Keratinocyte (primary cell): ENCODE measurements around the gene RAC2. TPM values are rescaled to one million over a fixed set of nuclear protein-coding genes. Genes with fewer than 3 reads are reported as not detected.

Experiments used
- DNase-seq: peaks from one replicate; pipeline ENCODE4 v3.0.0-alpha.2; 2011; ENCODE audit warnings: low read depth, missing footprints, low spot score
- FAIRE-seq: peaks from 2 replicates; lab custom pipeline; 2011; peaks lifted over from hg19 to GRCh38; lab: Jason Lieb, UNC
- H2AFZ ChIP-seq: 2 replicates; pipeline ENCODE4 v1.6.0; 2012; ENCODE audit warnings: low read length, control low read depth, inconsistent platforms; ENCODE audit not compliant: control insufficient read depth
- H3K27ac ChIP-seq: 2 replicates; pipeline ENCODE4 v1.5.1; 2011; ENCODE audit warnings: low read length; ENCODE audit not compliant: control insufficient read depth, insufficient read depth
- H3K27me3 ChIP-seq: 3 replicates; pipeline ENCODE4 v1.6.0; 2011; ENCODE audit warnings: low read length; ENCODE audit not compliant: control insufficient read depth, insufficient read depth; ENCODE audit errors: extremely low read depth
- H3K36me3 ChIP-seq, 2 experiments: 2 replicates in 1 of 2; 3 replicates in 1 of 2; pipeline ENCODE4 v1.5.1; 2011; ENCODE audit warnings: low read length in 2 of 2, mild to moderate bottlenecking in 1 of 2; ENCODE audit not compliant: control insufficient read depth in 2 of 2, insufficient read depth in 2 of 2; ENCODE audit errors: extremely low read depth in 1 of 2
- H3K4me1 ChIP-seq: 3 replicates; pipeline ENCODE4 v1.5.1; 2011; ENCODE audit warnings: low read length; ENCODE audit not compliant: control insufficient read depth, insufficient read depth; ENCODE audit errors: extremely low read depth
- H3K4me2 ChIP-seq: 3 replicates; pipeline ENCODE4 v1.6.0; 2011; ENCODE audit warnings: low read depth, low read length; ENCODE audit not compliant: control insufficient read depth, insufficient read depth; ENCODE audit errors: extremely low read depth
- H3K4me3 ChIP-seq, 3 experiments: fragments of 200-600 bp in 1 of 3; sonication (generic) in 1 of 3; 2 replicates in 2 of 3; 3 replicates in 1 of 3; pipeline ENCODE4 v1.5.1; 2011 to 2016; ENCODE audit warnings: low read length in 3 of 3, mild to moderate bottlenecking in 3 of 3, control low read depth in 2 of 3, inconsistent platforms in 1 of 3, low read depth in 1 of 3, mixed read lengths in 1 of 3, mixed run types in 1 of 3, moderate library complexity in 1 of 3; ENCODE audit not compliant: control insufficient read depth in 2 of 3, insufficient read depth in 2 of 3; ENCODE audit errors: extremely low read depth in 1 of 3
- H3K79me2 ChIP-seq: 2 replicates; pipeline ENCODE4 v1.6.0; 2012; ENCODE audit warnings: low read length; ENCODE audit not compliant: control insufficient read depth, insufficient read depth
- H3K9ac ChIP-seq: 3 replicates; pipeline ENCODE4 v1.6.0; 2011; ENCODE audit warnings: low read length; ENCODE audit not compliant: control insufficient read depth, insufficient read depth; ENCODE audit errors: extremely low read depth
- H3K9me1 ChIP-seq: 3 replicates; pipeline ENCODE4 v1.6.0; 2011; ENCODE audit warnings: low read length; ENCODE audit not compliant: control insufficient read depth, insufficient read depth; ENCODE audit errors: extremely low read depth
- H3K9me3 ChIP-seq: 2 replicates; pipeline ENCODE4 v1.5.1; 2012; ENCODE audit warnings: low read depth, low read length; ENCODE audit not compliant: control insufficient read depth
- H4K20me1 ChIP-seq: 3 replicates; pipeline ENCODE4 v1.6.0; 2011; ENCODE audit warnings: low read length; ENCODE audit not compliant: control insufficient read depth, insufficient read depth; ENCODE audit errors: extremely low read depth
- EZH2 ChIP-seq: IDR thresholded peaks from one replicate; pipeline ENCODE4 v1.6.1; 2012; ENCODE audit warnings: inconsistent platforms, mild to moderate bottlenecking, low read length, moderate library complexity
- dilution Hi-C: fragments of 300-500 bp; cut with MboI; formaldehyde crosslinking; loops from one replicate; pipeline ENCODE4 v1.7.0; 2020; ENCODE audit warnings: low sequenced_read_pairs; ENCODE audit not compliant: extremely low pct_ligation_motif_present
- polyA plus RNA-seq, 5 experiments: library from polyadenylated mRNA; depleted of rRNA in 3 of 5; stranded (reverse) in 3 of 5; stranded (forward) in 1 of 5; unstranded in 1 of 5; fragments of >200 nt; gene quantifications; 1 replicate in 1 of 5; 2 replicates in 3 of 5; 3 replicates in 1 of 5; pipeline versions ENCODE4 v1.2.1 to v1.2.3, GENCODE V29; 2011 to 2012; ENCODE audit warnings: missing spikeins in 2 of 5, low read depth in 1 of 5, low replicate concordance in 1 of 5
- TF ChIP-seq, protein P1 (sequence below), 3 experiments: IDR thresholded peaks in 1 of 3; conservative IDR thresholded peaks in 1 of 3; optimal IDR thresholded peaks in 1 of 3; 2 replicates in 2 of 3; 3 replicates in 1 of 3; pipeline versions ENCODE3 to v1.5.1; 2011; ENCODE audit warnings: low read length in 3 of 3, mild to moderate bottlenecking in 3 of 3, moderate library complexity in 2 of 3, control low read depth in 1 of 3, inconsistent platforms in 1 of 3; ENCODE audit not compliant: insufficient read depth in 2 of 3; ENCODE audit errors: extremely low read depth in 1 of 3

The RAC2 gene
- polyA plus RNA-seq, 1 donor (not counting 4 experiments of a cell fraction or from before 2014, with no cell fraction given) = 78.6 TPM

DNA sequence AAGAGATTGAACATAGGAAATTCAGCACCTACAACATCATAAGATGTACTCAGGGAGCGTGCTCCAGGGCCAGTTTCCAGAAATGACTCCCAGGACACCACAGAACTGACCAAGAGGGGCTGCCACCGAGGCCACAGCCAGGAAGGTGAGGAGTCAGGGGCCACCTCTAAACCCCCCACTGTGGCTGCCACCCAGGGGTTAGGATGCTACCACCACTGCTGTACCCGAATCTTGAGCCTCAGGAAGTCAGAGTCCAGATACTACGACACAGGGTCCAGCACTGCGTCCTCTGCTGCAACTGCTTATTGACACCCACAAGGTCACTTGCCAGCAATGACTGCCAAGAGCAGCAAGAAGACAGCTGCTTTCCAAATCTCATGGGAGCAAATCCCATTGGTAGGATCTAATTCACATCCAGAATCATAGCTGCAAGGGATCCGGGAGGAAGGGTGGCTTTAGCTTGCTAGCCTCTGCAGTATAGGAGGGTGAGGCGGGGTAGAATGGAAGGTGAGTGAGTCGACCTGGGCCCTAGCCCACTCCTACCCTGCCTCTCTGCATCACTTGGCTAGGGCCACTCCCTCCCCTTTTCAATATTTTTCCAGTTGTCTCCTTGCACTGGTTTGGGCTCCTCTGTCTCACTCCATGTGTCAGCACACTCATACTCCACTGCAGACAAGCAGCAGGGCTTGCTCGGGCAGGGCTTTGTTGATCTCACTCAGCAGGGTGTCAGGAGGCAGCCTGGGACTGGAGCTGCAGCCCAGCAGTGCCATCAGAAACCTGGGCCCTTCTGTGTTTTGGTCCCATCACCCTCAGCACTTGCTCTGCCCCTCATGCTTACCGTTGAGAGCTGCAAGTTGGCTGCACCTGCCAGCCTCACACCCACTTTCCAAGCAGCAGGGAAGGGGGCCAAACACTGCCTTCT is 20.2 kb upstream of the RAC2 start:
- no peaks in the 10 kb centered on the region for H3K79me2 ChIP-seq
- no peaks in the 10 kb centered on the region for H4K20me1 ChIP-seq
- FAIRE-seq (no peak), DNase-seq (no peak)
- H2AFZ ChIP-seq = no peak overlapping the region
- H3K9me3 ChIP-seq = peaks cover 9% of the 10 kb centered on the region
- H3K4me3 ChIP-seq = no peak overlapping the region
- H3K27me3 ChIP-seq = peaks cover 12% of the 10 kb centered on the region
- no peak overlapping the region for H3K27ac ChIP-seq
- H3K4me2 ChIP-seq = no peak overlapping the region
- no peaks in the 10 kb centered on the region for H3K36me3 ChIP-seq
- TF ChIP-seq EZH2 = no peak
- TF ChIP-seq, protein P1, sequence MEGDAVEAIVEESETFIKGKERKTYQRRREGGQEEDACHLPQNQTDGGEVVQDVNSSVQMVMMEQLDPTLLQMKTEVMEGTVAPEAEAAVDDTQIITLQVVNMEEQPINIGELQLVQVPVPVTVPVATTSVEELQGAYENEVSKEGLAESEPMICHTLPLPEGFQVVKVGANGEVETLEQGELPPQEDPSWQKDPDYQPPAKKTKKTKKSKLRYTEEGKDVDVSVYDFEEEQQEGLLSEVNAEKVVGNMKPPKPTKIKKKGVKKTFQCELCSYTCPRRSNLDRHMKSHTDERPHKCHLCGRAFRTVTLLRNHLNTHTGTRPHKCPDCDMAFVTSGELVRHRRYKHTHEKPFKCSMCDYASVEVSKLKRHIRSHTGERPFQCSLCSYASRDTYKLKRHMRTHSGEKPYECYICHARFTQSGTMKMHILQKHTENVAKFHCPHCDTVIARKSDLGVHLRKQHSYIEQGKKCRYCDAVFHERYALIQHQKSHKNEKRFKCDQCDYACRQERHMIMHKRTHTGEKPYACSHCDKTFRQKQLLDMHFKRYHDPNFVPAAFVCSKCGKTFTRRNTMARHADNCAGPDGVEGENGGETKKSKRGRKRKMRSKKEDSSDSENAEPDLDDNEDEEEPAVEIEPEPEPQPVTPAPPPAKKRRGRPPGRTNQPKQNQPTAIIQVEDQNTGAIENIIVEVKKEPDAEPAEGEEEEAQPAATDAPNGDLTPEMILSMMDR (optimal IDR thresholded peaks at IDR 0.05 in 1 of 3, IDR thresholded peaks at IDR 0.05 in 1 of 3, conservative IDR thresholded peaks at IDR 0.05 in 1 of 3; ENCODE audit: extremely low read depth in 1 of 3, insufficient read depth in 2 of 3, low read length in 3 of 3) = no peak
- no peaks in the 10 kb centered on the region for H3K9me1 ChIP-seq
- no peak overlapping the region for H3K9ac ChIP-seq
- peaks cover 14% of the 10 kb centered on the region for H3K4me1 ChIP-seq
- dilution Hi-C loops = no loop called here

DNA sequence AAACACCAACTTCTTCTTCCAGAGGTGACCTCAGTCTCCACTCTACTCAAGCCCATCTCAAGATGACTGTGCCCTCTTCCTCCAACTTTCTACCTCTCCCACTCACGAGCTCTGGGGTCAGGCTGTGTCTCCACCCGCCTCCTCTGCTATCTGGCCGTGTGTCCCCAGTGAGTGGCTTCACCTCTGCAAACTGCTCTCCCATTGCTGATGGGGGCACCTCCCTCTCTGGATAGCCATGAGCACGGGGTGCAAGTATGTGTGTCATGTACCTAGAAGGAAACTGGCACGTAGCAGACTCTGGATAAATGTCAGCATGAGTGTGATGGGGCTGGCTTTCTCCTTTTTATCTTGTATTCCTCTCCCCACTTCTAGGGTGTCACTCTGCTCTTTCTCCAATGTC is 18.3 kb upstream of the RAC2 start:
- H3K27ac ChIP-seq = no peak overlapping the region
- dilution Hi-C loops = no loop called here
- H3K4me2 ChIP-seq = no peak overlapping the region
- peaks cover 26% of the 10 kb centered on the region for H3K4me1 ChIP-seq
- no peak overlapping the region for H3K9ac ChIP-seq
- TF ChIP-seq, protein P1 (optimal IDR thresholded peaks at IDR 0.05 in 1 of 3, IDR thresholded peaks at IDR 0.05 in 1 of 3, conservative IDR thresholded peaks at IDR 0.05 in 1 of 3; ENCODE audit: extremely low read depth in 1 of 3, insufficient read depth in 2 of 3, low read length in 3 of 3) = no peak
- TF ChIP-seq EZH2 = no peak
- DNase-seq (no peak), FAIRE-seq (no peak)
- no peaks in the 10 kb centered on the region for H3K79me2 ChIP-seq
- H3K36me3 ChIP-seq = no peaks in the 10 kb centered on the region
- no peaks in the 10 kb centered on the region for H4K20me1 ChIP-seq
- H3K9me3 ChIP-seq = peaks cover 9% of the 10 kb centered on the region
- no peaks in the 10 kb centered on the region for H3K9me1 ChIP-seq
- peaks cover 12% of the 10 kb centered on the region for H3K27me3 ChIP-seq
- no peak overlapping the region for H2AFZ ChIP-seq
- no peak overlapping the region for H3K4me3 ChIP-seq
